ENCODE data around the gene SKI.

Gene SKI

DNA sequence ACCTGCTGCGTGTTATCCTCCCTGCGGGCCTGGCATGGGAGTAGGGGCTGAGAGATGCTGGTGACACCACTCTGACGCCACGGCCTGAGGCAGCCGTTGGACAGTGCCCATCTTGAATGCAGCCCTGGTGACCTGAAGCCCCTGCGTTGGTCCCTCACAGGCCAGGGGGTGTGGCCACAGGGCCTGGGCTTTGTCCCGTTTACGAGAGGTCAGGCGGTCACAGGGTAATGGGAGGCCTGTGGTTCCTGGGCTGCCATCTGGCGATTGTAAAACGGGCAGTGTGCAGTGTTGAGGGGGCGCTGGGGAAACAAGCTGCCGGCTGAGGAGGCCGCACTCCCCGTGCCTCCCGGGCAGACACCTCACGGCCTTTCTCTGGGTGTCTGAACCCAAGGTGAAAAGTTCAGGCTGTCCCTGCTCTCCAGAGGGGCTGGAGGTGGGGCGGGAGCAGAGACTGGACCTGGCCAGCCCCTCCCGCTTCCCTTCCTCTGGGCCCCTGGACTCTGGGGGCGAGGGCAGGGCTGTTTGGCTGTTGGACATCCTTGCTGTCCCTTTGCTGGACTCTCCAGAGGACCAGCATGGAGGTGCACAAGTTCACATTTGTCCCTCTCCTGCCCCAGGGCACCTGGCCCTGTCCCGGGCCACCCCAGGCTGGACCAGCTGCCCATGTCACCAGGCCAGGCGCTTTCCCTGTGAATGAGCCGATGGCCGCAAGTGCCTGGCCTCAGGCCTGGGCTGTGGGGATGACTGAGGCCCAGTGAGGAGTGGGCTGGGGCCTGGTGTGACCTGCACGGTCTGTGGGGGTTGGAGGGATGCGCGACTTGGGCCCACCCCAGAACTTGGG, 42.4 kb downstream of the SKI start:
- no peak for DNase-seq (ENCODE audit: low read depth)
- TF ChIP-seq, protein P1, sequence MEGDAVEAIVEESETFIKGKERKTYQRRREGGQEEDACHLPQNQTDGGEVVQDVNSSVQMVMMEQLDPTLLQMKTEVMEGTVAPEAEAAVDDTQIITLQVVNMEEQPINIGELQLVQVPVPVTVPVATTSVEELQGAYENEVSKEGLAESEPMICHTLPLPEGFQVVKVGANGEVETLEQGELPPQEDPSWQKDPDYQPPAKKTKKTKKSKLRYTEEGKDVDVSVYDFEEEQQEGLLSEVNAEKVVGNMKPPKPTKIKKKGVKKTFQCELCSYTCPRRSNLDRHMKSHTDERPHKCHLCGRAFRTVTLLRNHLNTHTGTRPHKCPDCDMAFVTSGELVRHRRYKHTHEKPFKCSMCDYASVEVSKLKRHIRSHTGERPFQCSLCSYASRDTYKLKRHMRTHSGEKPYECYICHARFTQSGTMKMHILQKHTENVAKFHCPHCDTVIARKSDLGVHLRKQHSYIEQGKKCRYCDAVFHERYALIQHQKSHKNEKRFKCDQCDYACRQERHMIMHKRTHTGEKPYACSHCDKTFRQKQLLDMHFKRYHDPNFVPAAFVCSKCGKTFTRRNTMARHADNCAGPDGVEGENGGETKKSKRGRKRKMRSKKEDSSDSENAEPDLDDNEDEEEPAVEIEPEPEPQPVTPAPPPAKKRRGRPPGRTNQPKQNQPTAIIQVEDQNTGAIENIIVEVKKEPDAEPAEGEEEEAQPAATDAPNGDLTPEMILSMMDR (IDR thresholded peaks at IDR 0.05; ENCODE audit: control insufficient read depth, insufficient read depth, low read depth, low read length, missing control alignments) = no peak
- no peak overlapping the region for H3K4me3 ChIP-seq (ENCODE audit: control insufficient read depth, low read depth, low read length)

GRCh38 chr1:2271211-2271721, 43.1 kb downstream of the SKI start:
- H3K4me3 ChIP-seq (ENCODE audit: control insufficient read depth, low read depth, low read length) = no peak overlapping the region
- TF ChIP-seq, protein P1 (IDR thresholded peaks at IDR 0.05; ENCODE audit: control insufficient read depth, insufficient read depth, low read depth, low read length, missing control alignments) = no peak
- DNase-seq (ENCODE audit: low read depth) = no peak

DNA sequence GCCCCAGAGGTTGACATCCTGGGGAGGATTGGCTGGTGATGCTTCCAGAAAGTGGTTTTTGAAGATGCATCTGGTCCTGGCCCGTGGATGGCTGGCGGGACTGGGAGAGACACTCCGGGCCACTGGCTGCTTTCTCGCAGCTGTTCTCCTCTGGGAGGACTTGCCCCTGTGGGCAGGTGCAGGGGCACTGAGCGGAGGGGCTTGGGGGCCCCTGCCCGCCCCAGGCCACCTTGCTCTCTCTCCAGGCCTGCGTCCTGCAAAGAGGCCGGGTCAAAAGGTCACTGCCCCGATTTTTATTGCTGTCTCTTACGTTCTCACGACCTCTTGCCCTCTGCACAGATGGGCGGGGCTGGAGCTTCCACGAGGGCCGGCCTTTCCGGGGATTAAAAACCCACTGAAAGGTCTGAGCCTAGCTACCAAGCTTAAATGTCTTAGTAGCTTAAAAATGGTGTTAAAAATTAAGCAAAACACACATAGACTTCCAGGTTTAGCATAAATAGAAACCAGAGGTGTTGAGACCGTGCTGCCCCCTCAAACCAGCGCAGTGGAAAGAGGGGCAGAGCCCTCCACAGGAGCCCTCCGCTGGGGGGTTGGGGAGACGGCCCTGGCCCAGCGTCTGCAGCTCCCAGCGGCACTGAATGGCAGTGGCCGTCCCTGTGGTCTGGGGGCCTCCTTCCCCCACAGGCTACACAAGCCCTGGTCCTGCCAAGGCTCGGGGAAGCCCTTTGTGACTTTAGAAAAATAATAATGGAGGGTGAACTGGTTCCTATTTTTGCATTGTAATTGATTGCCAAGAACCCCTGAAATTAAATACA, 43.9 kb downstream of the SKI start:
- H3K4me3 ChIP-seq (ENCODE audit: control insufficient read depth, low read depth, low read length) = no peak overlapping the region
- TF ChIP-seq, protein P1 (IDR thresholded peaks at IDR 0.05; ENCODE audit: control insufficient read depth, insufficient read depth, low read depth, low read length, missing control alignments) = no peak
- DNase-seq (ENCODE audit: low read depth) = no peak

- TF ChIP-seq, protein P1 (IDR thresholded peaks at IDR 0.05; ENCODE audit: control insufficient read depth, insufficient read depth, low read depth, low read length, missing control alignments) = no peak
- no peak for DNase-seq (ENCODE audit: low read depth)
- H3K4me3 ChIP-seq (ENCODE audit: control insufficient read depth, low read depth, low read length) = no peak overlapping the region
Measured at GRCh38 chr1:2272686-2273400, 44.7 kb downstream of the SKI start.

GRCh38 chr1:2273401-2274090, 45.4 kb downstream of the SKI start:
- DNase-seq (ENCODE audit: low read depth) = no peak
- H3K4me3 ChIP-seq (ENCODE audit: control insufficient read depth, low read depth, low read length) = no peak overlapping the region
- TF ChIP-seq, protein P1 (IDR thresholded peaks at IDR 0.05; ENCODE audit: control insufficient read depth, insufficient read depth, low read depth, low read length, missing control alignments) = no peak

Data from AG09309 (cell line).